Measurements from ENCODE around the gene JAK3.
A peak's percentile ranks its signal among the peaks of the same experiment; 100 is the strongest.
"Not testable (repeated sequence)": the region's sequence is repeated elsewhere in the genome, so short reads cannot be mapped to it uniquely, and the experiment has no call there.

The JAK3 gene

DNA sequence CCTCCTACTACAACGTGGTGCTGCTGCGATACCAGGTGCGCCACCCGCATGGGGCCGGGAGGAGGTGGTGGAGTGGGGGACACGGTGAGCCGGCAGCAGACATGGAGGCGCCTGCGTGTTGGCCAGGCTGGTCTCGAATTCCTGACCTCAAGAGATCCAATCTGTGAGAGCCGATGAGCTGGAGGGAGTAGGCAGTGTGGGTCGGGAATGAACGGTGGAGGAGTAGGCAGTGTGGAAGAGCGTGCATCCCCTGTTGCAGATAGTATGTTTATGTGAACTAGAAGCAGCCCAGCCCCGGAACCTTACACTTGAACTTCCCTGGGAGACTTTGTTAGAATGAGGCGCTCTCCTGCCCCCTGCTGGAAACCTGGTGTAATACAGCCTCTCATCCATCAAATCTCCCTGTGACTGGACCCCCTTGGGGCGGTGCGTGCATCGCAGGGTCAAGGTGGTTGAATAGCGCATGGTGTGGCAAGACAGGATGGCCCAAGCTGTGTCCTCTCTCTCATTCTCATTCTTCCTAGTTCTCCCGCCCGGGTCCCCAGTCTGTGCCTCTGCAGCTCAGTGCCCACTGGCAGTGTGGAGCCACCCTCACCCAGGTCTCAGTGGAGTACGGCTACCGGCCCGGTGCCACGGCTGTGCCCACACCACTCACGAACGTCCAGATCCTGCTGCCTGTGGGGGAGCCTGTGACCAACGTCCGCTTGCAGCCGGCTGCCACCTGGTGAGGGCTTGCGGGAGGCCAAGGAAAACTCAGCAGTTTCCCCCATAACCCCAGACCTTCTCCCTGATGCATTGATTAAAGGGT lies 63.4 kb downstream of the JAK3 start:
- ATAC-seq: peak; percentile 80
- TF ChIP-seq ZFP3 (CRISPR knock-in tag; IDR thresholded peaks at IDR 0.05) (no peak), ESRRG (CRISPR knock-in tag; IDR thresholded peaks at IDR 0.05) (no peak), RARB (CRISPR knock-in tag; IDR thresholded peaks at IDR 0.05) (no peak)

- not testable (repeated sequence) for ATAC-seq
Measured at GRCh38 chr19:17783721-17784120, 64.1 kb downstream of the JAK3 start.

DNA sequence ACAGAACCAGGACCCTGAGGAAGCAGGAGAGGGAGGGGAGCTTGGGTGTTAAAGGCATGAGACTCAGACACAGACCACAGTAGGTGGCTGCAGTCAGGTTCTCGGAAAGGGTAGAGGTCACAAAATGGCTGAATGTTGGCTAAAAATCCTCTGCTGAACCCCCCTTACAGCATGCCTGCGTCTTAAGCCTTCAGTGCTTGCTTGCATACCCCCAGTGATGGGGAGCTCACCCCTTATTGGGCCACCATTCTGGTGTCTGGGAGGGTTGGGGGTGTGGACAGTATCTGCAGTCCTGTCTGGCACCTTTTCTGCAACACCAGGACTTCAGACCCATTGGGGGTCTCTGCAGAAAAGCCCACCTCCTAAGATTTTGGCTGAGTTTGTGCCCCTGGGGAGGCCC lies 67.0 kb downstream of the JAK3 start:
- TF ChIP-seq, protein P1, sequence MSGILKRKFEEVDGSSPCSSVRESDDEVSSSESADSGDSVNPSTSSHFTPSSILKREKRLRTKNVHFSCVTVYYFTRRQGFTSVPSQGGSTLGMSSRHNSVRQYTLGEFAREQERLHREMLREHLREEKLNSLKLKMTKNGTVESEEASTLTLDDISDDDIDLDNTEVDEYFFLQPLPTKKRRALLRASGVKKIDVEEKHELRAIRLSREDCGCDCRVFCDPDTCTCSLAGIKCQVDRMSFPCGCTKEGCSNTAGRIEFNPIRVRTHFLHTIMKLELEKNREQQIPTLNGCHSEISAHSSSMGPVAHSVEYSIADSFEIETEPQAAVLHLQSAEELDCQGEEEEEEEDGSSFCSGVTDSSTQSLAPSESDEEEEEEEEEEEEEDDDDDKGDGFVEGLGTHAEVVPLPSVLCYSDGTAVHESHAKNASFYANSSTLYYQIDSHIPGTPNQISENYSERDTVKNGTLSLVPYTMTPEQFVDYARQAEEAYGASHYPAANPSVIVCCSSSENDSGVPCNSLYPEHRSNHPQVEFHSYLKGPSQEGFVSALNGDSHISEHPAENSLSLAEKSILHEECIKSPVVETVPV (CRISPR knock-in tag; IDR thresholded peaks at IDR 0.05): no peak
- TF ChIP-seq ESRRG (CRISPR knock-in tag; IDR thresholded peaks at IDR 0.05) (no peak), POU6F1 (CRISPR knock-in tag; IDR thresholded peaks at IDR 0.05; ENCODE audit: borderline replicate concordance, low read depth) (no peak), CSDC2 (CRISPR knock-in tag; IDR thresholded peaks at IDR 0.05) (no peak), ZNF565 (CRISPR knock-in tag; conservative IDR thresholded peaks at IDR 0.05; ENCODE audit: low read depth) (no peak)
- TF ChIP-seq, protein P2, sequence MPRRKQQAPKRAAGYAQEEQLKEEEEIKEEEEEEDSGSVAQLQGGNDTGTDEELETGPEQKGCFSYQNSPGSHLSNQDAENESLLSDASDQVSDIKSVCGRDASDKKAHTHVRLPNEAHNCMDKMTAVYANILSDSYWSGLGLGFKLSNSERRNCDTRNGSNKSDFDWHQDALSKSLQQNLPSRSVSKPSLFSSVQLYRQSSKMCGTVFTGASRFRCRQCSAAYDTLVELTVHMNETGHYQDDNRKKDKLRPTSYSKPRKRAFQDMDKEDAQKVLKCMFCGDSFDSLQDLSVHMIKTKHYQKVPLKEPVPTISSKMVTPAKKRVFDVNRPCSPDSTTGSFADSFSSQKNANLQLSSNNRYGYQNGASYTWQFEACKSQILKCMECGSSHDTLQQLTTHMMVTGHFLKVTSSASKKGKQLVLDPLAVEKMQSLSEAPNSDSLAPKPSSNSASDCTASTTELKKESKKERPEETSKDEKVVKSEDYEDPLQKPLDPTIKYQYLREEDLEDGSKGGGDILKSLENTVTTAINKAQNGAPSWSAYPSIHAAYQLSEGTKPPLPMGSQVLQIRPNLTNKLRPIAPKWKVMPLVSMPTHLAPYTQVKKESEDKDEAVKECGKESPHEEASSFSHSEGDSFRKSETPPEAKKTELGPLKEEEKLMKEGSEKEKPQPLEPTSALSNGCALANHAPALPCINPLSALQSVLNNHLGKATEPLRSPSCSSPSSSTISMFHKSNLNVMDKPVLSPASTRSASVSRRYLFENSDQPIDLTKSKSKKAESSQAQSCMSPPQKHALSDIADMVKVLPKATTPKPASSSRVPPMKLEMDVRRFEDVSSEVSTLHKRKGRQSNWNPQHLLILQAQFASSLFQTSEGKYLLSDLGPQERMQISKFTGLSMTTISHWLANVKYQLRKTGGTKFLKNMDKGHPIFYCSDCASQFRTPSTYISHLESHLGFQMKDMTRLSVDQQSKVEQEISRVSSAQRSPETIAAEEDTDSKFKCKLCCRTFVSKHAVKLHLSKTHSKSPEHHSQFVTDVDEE (CRISPR knock-in tag; IDR thresholded peaks at IDR 0.05): no peak

GRCh38 chr19:17778968-17779929 lies 68.5 kb downstream of the JAK3 start:
- no peak for ATAC-seq
- TF ChIP-seq PATZ1 (CRISPR knock-in tag; IDR thresholded peaks at IDR 0.05; ENCODE audit: borderline replicate concordance): no peak
- TF ChIP-seq CSDC2 (CRISPR knock-in tag; IDR thresholded peaks at IDR 0.05): no peak
- TF ChIP-seq OSR1 (CRISPR knock-in tag; IDR thresholded peaks at IDR 0.05): no peak
- TF ChIP-seq SNAI2 (CRISPR knock-in tag; IDR thresholded peaks at IDR 0.05): no peak
- TF ChIP-seq BACH2 (CRISPR knock-in tag; IDR thresholded peaks at IDR 0.05; ENCODE audit: borderline replicate concordance): no peak
- no peak for TF ChIP-seq ARNTL (CRISPR knock-in tag; IDR thresholded peaks at IDR 0.05; ENCODE audit: borderline replicate concordance, low read depth)

More for the DNA sequence above, 67.0 kb downstream of the JAK3 start:
- ATAC-seq: no peak

- ATAC-seq: peak; percentile 68
- TF ChIP-seq ARNTL (CRISPR knock-in tag; IDR thresholded peaks at IDR 0.05; ENCODE audit: borderline replicate concordance, low read depth): no peak
- no peak for TF ChIP-seq RARB (CRISPR knock-in tag; IDR thresholded peaks at IDR 0.05)
- TF ChIP-seq PATZ1 (CRISPR knock-in tag; IDR thresholded peaks at IDR 0.05; ENCODE audit: borderline replicate concordance): no peak
- no peak for TF ChIP-seq POU6F1 (CRISPR knock-in tag; IDR thresholded peaks at IDR 0.05; ENCODE audit: borderline replicate concordance, low read depth)
- no peak for TF ChIP-seq PPARA (CRISPR knock-in tag; IDR thresholded peaks at IDR 0.05; ENCODE audit: borderline replicate concordance)
- TF ChIP-seq, protein P3, sequence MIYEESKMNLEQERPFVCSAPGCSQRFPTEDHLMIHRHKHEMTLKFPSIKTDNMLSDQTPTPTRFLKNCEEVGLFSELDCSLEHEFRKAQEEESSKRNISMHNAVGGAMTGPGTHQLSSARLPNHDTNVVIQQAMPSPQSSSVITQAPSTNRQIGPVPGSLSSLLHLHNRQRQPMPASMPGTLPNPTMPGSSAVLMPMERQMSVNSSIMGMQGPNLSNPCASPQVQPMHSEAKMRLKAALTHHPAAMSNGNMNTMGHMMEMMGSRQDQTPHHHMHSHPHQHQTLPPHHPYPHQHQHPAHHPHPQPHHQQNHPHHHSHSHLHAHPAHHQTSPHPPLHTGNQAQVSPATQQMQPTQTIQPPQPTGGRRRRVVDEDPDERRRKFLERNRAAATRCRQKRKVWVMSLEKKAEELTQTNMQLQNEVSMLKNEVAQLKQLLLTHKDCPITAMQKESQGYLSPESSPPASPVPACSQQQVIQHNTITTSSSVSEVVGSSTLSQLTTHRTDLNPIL (CRISPR knock-in tag; IDR thresholded peaks at IDR 0.05; ENCODE audit: low read depth): no peak
- no peak for TF ChIP-seq GLIS3 (CRISPR knock-in tag; IDR thresholded peaks at IDR 0.05)
- no peak for TF ChIP-seq TCF4 (CRISPR knock-in tag; IDR thresholded peaks at IDR 0.05; ENCODE audit: borderline replicate concordance)
Measured at GRCh38 chr19:17778251-17778967, 69.4 kb downstream of the JAK3 start.

Measured in SK-N-SH treated with all-trans-retinoic acid at 6 μM for 48 hours (cell line).